CD14-positive monocyte (primary cell): ENCODE data around the gene PPFIA1. TPM values are rescaled to one million over a fixed set of nuclear protein-coding genes. Genes with fewer than 3 reads are reported as not detected.

Source experiments
- DNase-seq, 3 donors: peaks; one replicate each; pipeline ENCODE4 v3.0.0-alpha.2; 2011 to 2022
- H2AFZ ChIP-seq: 2 replicates; pipeline ENCODE4 v1.6.0; 2012; ENCODE audit warnings: mild to moderate bottlenecking, low read depth, low read length, inconsistent platforms; ENCODE audit not compliant: insufficient read depth, poor library complexity, severe bottlenecking
- H3K27ac ChIP-seq, 2 donors: 1 replicate in 1 of 2; 2 replicates in 1 of 2; pipeline ENCODE4 v1.5.1; 2012 to 2013; ENCODE audit warnings: low read length in 2 of 2, control low read depth in 1 of 2, inconsistent platforms in 1 of 2, low read depth in 1 of 2, mild to moderate bottlenecking in 1 of 2
- H3K27me3 ChIP-seq, 2 donors: one replicate each; pipeline versions ENCODE4 v1.6.0 to v1.6.1; 2011 to 2013; ENCODE audit warnings: low read length in 2 of 2; ENCODE audit not compliant: control insufficient read depth in 2 of 2, insufficient read depth in 2 of 2
- H3K36me3 ChIP-seq, 2 donors: replicated peaks in 1 of 2; 1 replicate in 1 of 2; 2 replicates in 1 of 2; pipeline versions ENCODE4 v1.5.1 to v1.6.1; 2012 to 2013; ENCODE audit warnings: low read length in 2 of 2, control low read depth in 1 of 2, inconsistent platforms in 1 of 2, mild to moderate bottlenecking in 1 of 2; ENCODE audit not compliant: insufficient read depth in 2 of 2, control insufficient read depth in 1 of 2
- H3K4me1 ChIP-seq, 2 donors: 1 replicate in 1 of 2; 2 replicates in 1 of 2; pipeline versions ENCODE4 v1.5.1 to v1.6.1; 2012 to 2013; ENCODE audit warnings: low read length in 2 of 2, control low read depth in 1 of 2, inconsistent platforms in 1 of 2, mild to moderate bottlenecking in 1 of 2, moderate library complexity in 1 of 2; ENCODE audit not compliant: insufficient read depth in 2 of 2, control insufficient read depth in 1 of 2
- H3K4me2 ChIP-seq: replicated peaks from 2 replicates; pipeline ENCODE3; 2012; ENCODE audit warnings: low read length, moderate library complexity, mild to moderate bottlenecking; ENCODE audit not compliant: poor library complexity, severe bottlenecking; ENCODE audit errors: extremely low read depth
- H3K4me3 ChIP-seq, 3 experiments: fragments of 200-600 bp in 1 of 3; sonication (generic) in 1 of 3; replicated peaks in 1 of 3; 1 replicate in 2 of 3; 2 replicates in 1 of 3; pipeline ENCODE4 v1.5.1; 2011 to 2013; ENCODE audit warnings: low read length in 3 of 3, mild to moderate bottlenecking in 3 of 3, control low read depth in 2 of 3, low read depth in 2 of 3, inconsistent platforms in 1 of 3, moderate library complexity in 1 of 3
- H3K79me2 ChIP-seq: 2 replicates; pipeline ENCODE4 v1.6.0; 2012; ENCODE audit warnings: mild to moderate bottlenecking, control low read depth, inconsistent platforms, low read length, moderate library complexity; ENCODE audit not compliant: insufficient read depth
- H3K9ac ChIP-seq: 2 replicates; pipeline ENCODE4 v1.6.0; 2017; ENCODE audit warnings: low read length, mild to moderate bottlenecking; ENCODE audit not compliant: insufficient read depth, poor library complexity, severe bottlenecking
- H3K9me3 ChIP-seq, 2 donors: replicated peaks in 1 of 2; 1 replicate in 1 of 2; 2 replicates in 1 of 2; pipeline versions ENCODE4 v1.5.1 to v1.6.1; 2012 to 2013; ENCODE audit warnings: low read length in 2 of 2, control low read depth in 1 of 2; ENCODE audit not compliant: control insufficient read depth in 1 of 2, insufficient read depth in 1 of 2
- H4K20me1 ChIP-seq: 2 replicates; pipeline ENCODE4 v1.6.0; 2012; ENCODE audit warnings: mild to moderate bottlenecking, low read length, control low read depth, moderate library complexity; ENCODE audit not compliant: insufficient read depth
- H3K27ac Mint-ChIP-seq, 7 donors: one replicate each; pipeline ENCODE4 v1.8.0; 2020; ENCODE audit warnings: mild to moderate bottlenecking in 7 of 7, mixed read lengths in 7 of 7, moderate library complexity in 6 of 7, inconsistent platforms in 2 of 7
- H3K27me3 Mint-ChIP-seq, 3 donors: one replicate each; pipeline ENCODE4 v1.8.0; 2021 to 2022; ENCODE audit warnings: low read depth in 3 of 3, mild to moderate bottlenecking in 3 of 3, mixed read lengths in 3 of 3, moderate library complexity in 3 of 3, inconsistent platforms in 1 of 3
- H3K36me3 Mint-ChIP-seq, 2 donors: one replicate each; pipeline ENCODE4 v1.8.0; 2020; ENCODE audit warnings: mixed read lengths in 2 of 2, inconsistent platforms in 1 of 2, mild to moderate bottlenecking in 1 of 2
- H3K4me1 Mint-ChIP-seq: one replicate; pipeline ENCODE4 v1.8.0; 2020; ENCODE audit warnings: mild to moderate bottlenecking, mixed read lengths
- H3K4me3 Mint-ChIP-seq, 2 donors: one replicate each; pipeline ENCODE4 v1.8.0; 2020; ENCODE audit warnings: mild to moderate bottlenecking in 2 of 2, mixed read lengths in 2 of 2, moderate library complexity in 1 of 2
- H3K9me3 Mint-ChIP-seq, 7 donors: one replicate each; pipeline ENCODE4 v1.8.0; 2020 to 2022; ENCODE audit warnings: mixed read lengths in 7 of 7, mild to moderate bottlenecking in 6 of 7, moderate library complexity in 6 of 7, inconsistent platforms in 2 of 7
- CTCF ChIP-seq: fragments of 200-600 bp; IDR thresholded peaks from one replicate; pipeline ENCODE4 v1.8.0; 2022; ENCODE audit warnings: antibody characterized with exemption, mild to moderate bottlenecking
- WGBS: methylation state at CpG from one replicate; pipeline ENCODE4 v1.1.5; 2013; ENCODE audit warnings: missing lambda C conversion rate; ENCODE audit not compliant: insufficient coverage; 5-methylcytosine and 5-hydroxymethylcytosine counted together
- intact Hi-C, 2 donors: fragments of 100-400 bp; cut with micrococcal nuclease; formaldehyde crosslinking; loops; one replicate each; pipeline versions ENCODE4 v1.15.0 to v1.15.1; 2023
- polyA plus RNA-seq, 3 donors: library from polyadenylated mRNA; depleted of rRNA in 1 of 3; unstranded in 2 of 3; stranded (reverse) in 1 of 3; fragments of 300-500 nt in 2 of 3; fragments of >200 nt in 1 of 3; fragmentation: Illumina TruSeq in 2 of 3; gene quantifications; 1 replicate in 2 of 3; 2 replicates in 1 of 3; pipeline ENCODE4 v1.2.3, GENCODE V29; 2012 to 2021

Gene PPFIA1
- polyA plus RNA-seq, 3 donors, result 7.5 to 65.7 (median 15.5) TPM

GRCh38 chr11:70432580-70432979, 162.1 kb downstream of the PPFIA1 start:
- Mint-ChIP-seq H3K27me3 (peaks cover 60 to 92% (median 83%) of the 10 kb centered on the region in 3 donors), H3K4me3 (peak overlapping the region in 1 of 2 donors; percentile 51)
- no peaks in the 10 kb centered on the region for H3K36me3 ChIP-seq

GRCh38 chr11:70433038-70433437, 162.5 kb downstream of the PPFIA1 start:
- 98% methylated on average over 20 of the region's 20 CpGs for WGBS

More at GRCh38 chr11:70432580-70432979, 162.1 kb downstream of the PPFIA1 start:
- H3K36me3 Mint-ChIP-seq, result no peaks in the 10 kb centered on the region
- no peaks in the 10 kb centered on the region for H3K4me1 ChIP-seq
- peaks cover 0 to 80% of the 10 kb centered on the region in 2 donors for H3K27me3 ChIP-seq
- no peak overlapping the region for H2AFZ ChIP-seq
- H3K9ac ChIP-seq, result no peak overlapping the region
- DNase-seq, result no peak
- intact Hi-C loops, result no loop called here
- H3K79me2 ChIP-seq, result no peaks in the 10 kb centered on the region
- H3K27ac ChIP-seq, result no peak overlapping the region
- no peak overlapping the region for H3K27ac Mint-ChIP-seq
- no peaks in the 10 kb centered on the region for H4K20me1 ChIP-seq
- no peak overlapping the region for H3K4me3 ChIP-seq
- no peak overlapping the region for H3K4me2 ChIP-seq
- WGBS, result 82% methylated on average over 12 of the region's 15 CpGs
- no peak for TF ChIP-seq CTCF
- peaks cover 0 to 5% (median 0%) of the 10 kb centered on the region in 7 donors for H3K9me3 Mint-ChIP-seq
- no peaks in the 10 kb centered on the region for H3K4me1 Mint-ChIP-seq
- H3K9me3 ChIP-seq, result no peaks in the 10 kb centered on the region

More at GRCh38 chr11:70433038-70433437, 162.5 kb downstream of the PPFIA1 start:
- peaks cover 0 to 81% of the 10 kb centered on the region in 2 donors for H3K27me3 ChIP-seq
- H3K4me1 ChIP-seq, result no peaks in the 10 kb centered on the region
- H3K27ac Mint-ChIP-seq, result no peak overlapping the region
- H4K20me1 ChIP-seq, result no peaks in the 10 kb centered on the region
- H2AFZ ChIP-seq, result no peak overlapping the region
- peaks cover 0 to 5% (median 0%) of the 10 kb centered on the region in 7 donors for H3K9me3 Mint-ChIP-seq
- DNase-seq, result no peak
- no peak overlapping the region for H3K4me2 ChIP-seq
- TF ChIP-seq CTCF, result no peak
- H3K9me3 ChIP-seq, result no peaks in the 10 kb centered on the region
- peaks cover 62 to 93% (median 84%) of the 10 kb centered on the region in 3 donors for H3K27me3 Mint-ChIP-seq
- no peaks in the 10 kb centered on the region for H3K36me3 ChIP-seq
- H3K9ac ChIP-seq, result no peak overlapping the region
- H3K4me1 Mint-ChIP-seq, result no peaks in the 10 kb centered on the region
- intact Hi-C loops, result no loop called here
- no peak overlapping the region for H3K27ac ChIP-seq
- H3K4me3 ChIP-seq, result no peak overlapping the region
- no peaks in the 10 kb centered on the region for H3K79me2 ChIP-seq
- no peaks in the 10 kb centered on the region for H3K36me3 Mint-ChIP-seq
- no peak overlapping the region for H3K4me3 Mint-ChIP-seq
